IPS-18c (cell line): ENCODE measurements around the gene NAV3.

Experiments
- H3K4me3 ChIP-seq: 2 replicates; pipeline ENCODE4 v1.7.0; 2013; ENCODE audit warnings: low read depth, mild to moderate bottlenecking, low read length, moderate library complexity; ENCODE audit not compliant: insufficient read depth
- H3K9me3 ChIP-seq: one replicate; pipeline ENCODE4 v1.6.1; 2013; ENCODE audit warnings: mild to moderate bottlenecking, low read length, moderate library complexity; ENCODE audit not compliant: control insufficient read depth, insufficient read depth

Gene NAV3

GRCh38 chr12:78157199-78157598 is 326.5 kb downstream of the NAV3 start:
- H3K4me3 ChIP-seq: no peak overlapping the region

GRCh38 chr12:78164154-78164553 is 333.5 kb downstream of the NAV3 start:
- Histone ChIP-seq H3K9me3 (no peaks in the 10 kb centered on the region), H3K4me3 (no peak overlapping the region)

More at GRCh38 chr12:78157199-78157598, 326.5 kb downstream of the NAV3 start:
- no peaks in the 10 kb centered on the region for H3K9me3 ChIP-seq

- Histone ChIP-seq H3K9me3 (no peaks in the 10 kb centered on the region), H3K4me3 (no peak overlapping the region)
Observed at GRCh38 chr12:78167510-78167909, 336.8 kb downstream of the NAV3 start.

GRCh38 chr12:78171061-78171460 is 340.4 kb downstream of the NAV3 start:
- Histone ChIP-seq H3K4me3 (no peak overlapping the region), H3K9me3 (no peaks in the 10 kb centered on the region)

GRCh38 chr12:78176643-78177042 is 345.9 kb downstream of the NAV3 start:
- Histone ChIP-seq H3K9me3 (no peaks in the 10 kb centered on the region), H3K4me3 (no peak overlapping the region)

GRCh38 chr12:78177298-78177697 is 346.6 kb downstream of the NAV3 start:
- Histone ChIP-seq H3K9me3 (no peaks in the 10 kb centered on the region), H3K4me3 (no peak overlapping the region)

- no peak overlapping the region for H3K4me3 ChIP-seq
Observed at GRCh38 chr12:78179346-78179745, 348.7 kb downstream of the NAV3 start.

GRCh38 chr12:78181544-78182162 is 351.0 kb downstream of the NAV3 start:
- Histone ChIP-seq H3K4me3 (no peak overlapping the region), H3K9me3 (no peaks in the 10 kb centered on the region)

More at GRCh38 chr12:78179346-78179745, 348.7 kb downstream of the NAV3 start:
- no peaks in the 10 kb centered on the region for H3K9me3 ChIP-seq

- no peaks in the 10 kb centered on the region for H3K9me3 ChIP-seq
- no peak overlapping the region for H3K4me3 ChIP-seq
Observed at GRCh38 chr12:78183824-78184223, 353.1 kb downstream of the NAV3 start.

GRCh38 chr12:78185109-78185508 is 354.4 kb downstream of the NAV3 start:
- no peaks in the 10 kb centered on the region for H3K9me3 ChIP-seq
- H3K4me3 ChIP-seq: no peak overlapping the region

GRCh38 chr12:78185651-78186050 is 355.0 kb downstream of the NAV3 start:
- Histone ChIP-seq H3K9me3 (no peaks in the 10 kb centered on the region), H3K4me3 (no peak overlapping the region)

- no peaks in the 10 kb centered on the region for H3K9me3 ChIP-seq
- no peak overlapping the region for H3K4me3 ChIP-seq
Observed at GRCh38 chr12:78186670-78187069, 356.0 kb downstream of the NAV3 start.

- Histone ChIP-seq H3K9me3 (no peaks in the 10 kb centered on the region), H3K4me3 (no peak overlapping the region)
Observed at GRCh38 chr12:78187741-78188140, 357.0 kb downstream of the NAV3 start.

GRCh38 chr12:78189656-78190055 is 359.0 kb downstream of the NAV3 start:
- Histone ChIP-seq H3K9me3 (no peaks in the 10 kb centered on the region), H3K4me3 (no peak overlapping the region)

GRCh38 chr12:78191611-78192010 is 360.9 kb downstream of the NAV3 start:
- Histone ChIP-seq H3K4me3 (no peak overlapping the region), H3K9me3 (no peaks in the 10 kb centered on the region)

- no peaks in the 10 kb centered on the region for H3K9me3 ChIP-seq
- H3K4me3 ChIP-seq: no peak overlapping the region
Observed at GRCh38 chr12:78192979-78193378, 362.3 kb downstream of the NAV3 start.

- H3K9me3 ChIP-seq: no peaks in the 10 kb centered on the region
- no peak overlapping the region for H3K4me3 ChIP-seq
Observed at GRCh38 chr12:78194448-78194847, 363.8 kb downstream of the NAV3 start.

GRCh38 chr12:78198896-78199295 is 368.2 kb downstream of the NAV3 start:
- Histone ChIP-seq H3K4me3 (no peak overlapping the region), H3K9me3 (no peaks in the 10 kb centered on the region)

GRCh38 chr12:78199926-78200325 is 369.2 kb downstream of the NAV3 start:
- H3K4me3 ChIP-seq: no peak overlapping the region
- H3K9me3 ChIP-seq: no peaks in the 10 kb centered on the region
